ENCODE data around the gene ISM1.

DNA sequence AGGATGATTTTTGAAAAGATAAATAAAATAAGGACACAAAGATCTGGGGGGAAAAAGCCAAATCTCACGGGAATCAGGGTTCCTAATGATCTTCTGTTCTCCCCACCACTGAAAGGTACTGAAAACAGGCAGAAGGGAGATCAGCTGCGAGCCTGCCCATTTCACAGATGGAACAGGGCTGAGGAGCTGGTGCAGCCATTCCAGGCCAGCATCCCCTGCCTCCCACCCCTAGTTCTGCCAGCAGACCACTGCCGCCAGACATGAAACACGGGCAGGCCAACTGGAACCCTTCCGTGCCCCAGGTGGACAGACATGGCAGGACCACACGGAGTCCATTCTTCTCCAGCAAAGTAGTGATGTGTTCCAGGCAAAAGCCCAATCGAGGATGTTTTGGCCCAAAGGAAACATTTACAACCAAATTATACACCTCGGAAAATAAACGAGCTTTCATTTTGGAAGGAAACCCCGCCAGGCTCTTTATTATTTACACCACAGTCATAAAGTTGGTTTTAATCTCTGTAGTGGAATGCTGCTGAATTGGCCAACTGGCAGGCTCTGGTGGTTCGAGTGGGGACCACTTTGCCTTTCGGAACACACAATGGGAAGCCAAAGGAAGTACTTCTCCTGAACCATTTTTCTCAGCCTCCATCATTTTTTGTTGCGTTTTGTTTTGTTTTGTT lies 28.2 kb downstream of the ISM1 start:
- TF ChIP-seq, protein P1, sequence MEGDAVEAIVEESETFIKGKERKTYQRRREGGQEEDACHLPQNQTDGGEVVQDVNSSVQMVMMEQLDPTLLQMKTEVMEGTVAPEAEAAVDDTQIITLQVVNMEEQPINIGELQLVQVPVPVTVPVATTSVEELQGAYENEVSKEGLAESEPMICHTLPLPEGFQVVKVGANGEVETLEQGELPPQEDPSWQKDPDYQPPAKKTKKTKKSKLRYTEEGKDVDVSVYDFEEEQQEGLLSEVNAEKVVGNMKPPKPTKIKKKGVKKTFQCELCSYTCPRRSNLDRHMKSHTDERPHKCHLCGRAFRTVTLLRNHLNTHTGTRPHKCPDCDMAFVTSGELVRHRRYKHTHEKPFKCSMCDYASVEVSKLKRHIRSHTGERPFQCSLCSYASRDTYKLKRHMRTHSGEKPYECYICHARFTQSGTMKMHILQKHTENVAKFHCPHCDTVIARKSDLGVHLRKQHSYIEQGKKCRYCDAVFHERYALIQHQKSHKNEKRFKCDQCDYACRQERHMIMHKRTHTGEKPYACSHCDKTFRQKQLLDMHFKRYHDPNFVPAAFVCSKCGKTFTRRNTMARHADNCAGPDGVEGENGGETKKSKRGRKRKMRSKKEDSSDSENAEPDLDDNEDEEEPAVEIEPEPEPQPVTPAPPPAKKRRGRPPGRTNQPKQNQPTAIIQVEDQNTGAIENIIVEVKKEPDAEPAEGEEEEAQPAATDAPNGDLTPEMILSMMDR (IDR thresholded peaks at IDR 0.05; ENCODE audit: low read length), result no peak
- TF ChIP-seq EZH2 (IDR thresholded peaks at IDR 0.05; ENCODE audit: borderline replicate concordance, low read length), result no peak
